Measurements from ENCODE around the gene COL13A1.

Gene COL13A1

GRCh38 chr10:69801434-69802315 is at the start of gene COL13A1:
Gene COL13A1, plus strand, starts transcription at chr10:69801906. Its CDS starts 518 bp downstream, at chr10:69802424.
- DNase-seq, result peak; percentile 71

- no peak for DNase-seq
Observed at GRCh38 chr10:69752479-69752878, 49.2 kb upstream of the COL13A1 start.

- DNase-seq, result no peak
Observed at GRCh38 chr10:69756279-69756678, 45.4 kb upstream of the COL13A1 start.

GRCh38 chr10:69757206-69757552 is 44.5 kb upstream of the COL13A1 start:
- no peak for DNase-seq

- DNase-seq, result no peak
Observed at GRCh38 chr10:69757553-69758309, 44.0 kb upstream of the COL13A1 start.

GRCh38 chr10:69758310-69758728 is 43.4 kb upstream of the COL13A1 start:
- DNase-seq, result no peak

GRCh38 chr10:69759641-69760040 is 42.1 kb upstream of the COL13A1 start:
- DNase-seq, result no peak

GRCh38 chr10:69760072-69760471 is 41.6 kb upstream of the COL13A1 start:
- DNase-seq, result no peak

- no peak for DNase-seq
Observed at GRCh38 chr10:69761320-69761719, 40.4 kb upstream of the COL13A1 start.

GRCh38 chr10:69766161-69766910 is 35.4 kb upstream of the COL13A1 start:
- DNase-seq, result no peak

GRCh38 chr10:69767793-69768192 is 33.9 kb upstream of the COL13A1 start:
- DNase-seq, result no peak

GRCh38 chr10:69768386-69768785 is 33.3 kb upstream of the COL13A1 start:
- no peak for DNase-seq

- DNase-seq, result peak; percentile 85
Observed at GRCh38 chr10:69769395-69769992, 32.2 kb upstream of the COL13A1 start.

- DNase-seq, result no peak
Observed at GRCh38 chr10:69772933-69773704, 28.6 kb upstream of the COL13A1 start.

- DNase-seq, result no peak
Observed at GRCh38 chr10:69774596-69774995, 27.1 kb upstream of the COL13A1 start.

- DNase-seq, result no peak
Observed at GRCh38 chr10:69780077-69780476, 21.6 kb upstream of the COL13A1 start.

GRCh38 chr10:69781576-69781975 is 20.1 kb upstream of the COL13A1 start:
- DNase-seq, result no peak

GRCh38 chr10:69783515-69783914 is 18.2 kb upstream of the COL13A1 start:
- DNase-seq, result no peak

GRCh38 chr10:69786791-69787190 is 14.9 kb upstream of the COL13A1 start:
- no peak for DNase-seq

GRCh38 chr10:69787681-69788080 is 14.0 kb upstream of the COL13A1 start:
- no peak for DNase-seq

- DNase-seq, result no peak
Observed at GRCh38 chr10:69789164-69789576, 12.5 kb upstream of the COL13A1 start.

- DNase-seq, result no peak
Observed at GRCh38 chr10:69791812-69792211, 9.9 kb upstream of the COL13A1 start.

Measured in 8988T (cell line).